HG02759 (cell line): ENCODE results near the gene GPR3.
"Not testable (repeated sequence)": the region's sequence is repeated elsewhere in the genome, so short reads cannot be mapped to it uniquely, and the experiment has no call there.

ENCODE experiments used
- ATAC-seq: cut with Tn5 transposase; IDR thresholded peaks from one replicate; pipeline ENCODE4 v1.9.1; 2021; ENCODE audit warnings: mild to moderate bottlenecking, moderate library complexity; ENCODE audit not compliant: unreplicated experiment

Gene GPR3

GRCh38 chr1:27377760-27378495 is 14.5 kb upstream of the GPR3 start:
- no peak for ATAC-seq

DNA sequence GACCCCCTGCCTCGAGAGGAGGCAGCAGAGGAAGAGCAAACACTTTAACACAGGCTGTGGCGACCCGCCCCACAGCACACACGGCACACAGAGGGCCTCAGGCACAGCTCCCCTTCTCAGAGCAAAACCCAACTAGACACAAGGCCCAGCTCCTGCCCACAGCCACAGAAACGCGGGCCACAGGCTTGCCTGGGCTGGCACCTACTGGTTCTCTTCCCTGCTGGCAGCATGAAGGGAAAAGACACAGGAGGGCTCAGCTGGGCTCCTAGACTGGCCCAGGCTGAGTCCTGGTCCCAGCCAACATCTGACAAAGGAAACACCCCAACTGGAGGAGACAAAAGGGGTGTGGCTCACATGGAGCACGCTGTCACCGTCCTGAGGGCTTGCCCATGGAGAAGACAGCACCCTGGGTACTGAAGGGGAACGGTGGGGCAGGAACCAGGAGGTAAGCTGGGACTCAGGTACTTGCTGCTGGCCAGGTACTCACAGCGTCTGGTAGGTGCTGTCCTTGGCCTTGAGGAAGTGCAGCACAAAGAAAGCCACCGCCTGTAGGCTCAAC is 12.8 kb upstream of the GPR3 start:
- no peak for ATAC-seq

- no peak for ATAC-seq
Observed at GRCh38 chr1:27380224-27380623, 12.2 kb upstream of the GPR3 start.

GRCh38 chr1:27380766-27381733 is 11.4 kb upstream of the GPR3 start:
- ATAC-seq = no peak

DNA sequence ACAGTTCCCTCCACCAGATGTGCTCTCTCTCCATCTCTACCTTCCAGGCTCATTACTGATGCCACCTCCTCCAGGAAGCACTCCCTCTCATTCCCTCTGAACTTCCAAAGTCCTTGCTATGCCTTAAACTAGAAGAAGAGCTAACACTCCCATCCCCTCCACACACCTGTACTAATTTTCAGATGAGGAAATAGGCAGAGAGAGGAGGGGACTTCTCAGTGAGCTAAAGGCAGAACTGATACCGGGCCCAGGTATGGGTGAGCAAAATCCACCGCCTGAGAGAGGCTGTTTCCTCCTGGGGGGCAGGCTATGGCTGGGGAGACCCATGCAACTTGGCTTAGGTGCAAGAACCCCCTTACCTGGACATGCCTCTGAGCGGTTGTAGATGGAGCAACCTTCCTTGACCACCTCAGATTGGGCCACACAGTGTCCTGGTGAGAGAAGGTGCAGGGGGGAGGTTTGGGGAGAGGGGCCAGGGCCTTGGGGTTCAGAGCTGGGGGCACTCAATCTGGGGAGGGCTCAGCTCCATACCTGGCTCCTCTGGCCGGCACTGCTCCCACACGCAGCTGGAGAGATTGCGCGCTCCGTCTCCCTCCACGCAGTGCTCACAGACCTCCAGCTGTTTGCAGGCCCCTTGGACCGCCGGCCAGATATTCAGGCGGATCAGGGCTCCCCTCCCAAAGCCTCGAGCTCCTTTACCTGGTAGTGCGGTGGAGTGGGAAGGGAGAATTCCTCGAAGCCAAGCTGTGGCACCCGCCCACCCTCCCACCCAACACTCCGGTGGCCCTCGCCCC is 10.3 kb upstream of the GPR3 start:
- no peak for ATAC-seq

DNA sequence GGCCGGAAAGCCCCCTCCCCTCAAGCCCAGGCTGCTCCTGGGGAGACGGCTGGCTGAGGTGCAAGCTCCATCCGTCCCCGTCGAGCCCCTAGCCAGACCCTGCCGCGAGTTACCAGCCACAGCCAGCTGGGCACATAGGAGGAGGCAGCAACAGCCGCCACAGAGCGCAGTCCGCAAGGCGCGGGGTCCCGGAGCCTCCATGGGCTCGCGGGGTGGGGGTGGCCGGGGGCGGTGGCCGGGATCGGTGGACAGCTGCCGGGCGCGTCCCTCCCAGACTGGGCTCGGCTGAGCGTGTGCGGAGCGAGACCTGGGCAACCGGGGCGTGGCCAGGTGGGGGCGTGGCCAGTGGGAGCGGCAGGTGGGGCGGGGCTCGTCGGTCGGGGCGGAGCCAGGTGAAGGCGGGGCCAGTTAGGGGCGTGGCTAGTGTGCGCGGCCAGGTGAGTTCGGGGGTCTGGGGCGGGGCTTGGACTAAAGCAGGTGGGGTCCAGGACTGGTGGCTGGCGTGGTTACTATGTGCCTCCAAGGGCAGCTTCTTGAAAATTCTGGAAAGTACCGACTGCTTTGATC is 9.3 kb upstream of the GPR3 start, which contains the start of gene CD164L2:
TSS of gene CD164L2 (minus strand) at position 295 of the 567 bp plus-strand sequence. CDS start at position 201, 94 bp downstream.
- ATAC-seq = no peak

- no peak for ATAC-seq
Observed at GRCh38 chr1:27383661-27384060, 8.8 kb upstream of the GPR3 start.

GRCh38 chr1:27384797-27385196 is 7.6 kb upstream of the GPR3 start:
- ATAC-seq = not testable (repeated sequence)

- no peak for ATAC-seq
Observed at GRCh38 chr1:27388337-27389005, 4.0 kb upstream of the GPR3 start.

DNA sequence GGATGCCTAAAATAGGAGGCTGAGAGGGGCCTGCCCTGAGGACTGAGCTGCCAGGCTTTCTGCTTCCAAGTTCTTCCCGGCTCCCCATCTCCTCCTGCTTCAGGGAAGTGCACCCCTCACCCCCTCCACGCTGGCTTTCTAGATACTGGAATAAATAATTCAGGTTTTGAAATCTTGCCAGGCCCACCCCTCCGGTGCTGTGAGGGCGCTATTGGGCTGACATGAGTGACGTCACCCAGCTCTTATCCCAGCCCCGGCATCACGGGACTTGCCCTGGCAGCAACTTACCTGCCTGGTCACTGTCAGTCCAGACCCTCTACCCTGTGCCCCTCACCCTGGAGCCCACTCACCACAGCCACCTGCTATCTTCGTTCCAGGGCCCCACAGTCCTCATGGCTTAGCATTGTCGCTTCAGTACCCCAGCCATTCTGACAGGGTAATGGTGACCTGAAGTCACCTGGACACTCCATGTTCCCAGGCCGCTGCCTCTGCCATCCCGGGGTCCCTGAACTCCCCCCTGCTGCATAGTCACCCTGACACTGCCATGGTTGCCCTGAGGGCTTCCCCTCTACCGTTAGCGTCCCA is 819 bp upstream of the GPR3 start:
- ATAC-seq = no peak

DNA sequence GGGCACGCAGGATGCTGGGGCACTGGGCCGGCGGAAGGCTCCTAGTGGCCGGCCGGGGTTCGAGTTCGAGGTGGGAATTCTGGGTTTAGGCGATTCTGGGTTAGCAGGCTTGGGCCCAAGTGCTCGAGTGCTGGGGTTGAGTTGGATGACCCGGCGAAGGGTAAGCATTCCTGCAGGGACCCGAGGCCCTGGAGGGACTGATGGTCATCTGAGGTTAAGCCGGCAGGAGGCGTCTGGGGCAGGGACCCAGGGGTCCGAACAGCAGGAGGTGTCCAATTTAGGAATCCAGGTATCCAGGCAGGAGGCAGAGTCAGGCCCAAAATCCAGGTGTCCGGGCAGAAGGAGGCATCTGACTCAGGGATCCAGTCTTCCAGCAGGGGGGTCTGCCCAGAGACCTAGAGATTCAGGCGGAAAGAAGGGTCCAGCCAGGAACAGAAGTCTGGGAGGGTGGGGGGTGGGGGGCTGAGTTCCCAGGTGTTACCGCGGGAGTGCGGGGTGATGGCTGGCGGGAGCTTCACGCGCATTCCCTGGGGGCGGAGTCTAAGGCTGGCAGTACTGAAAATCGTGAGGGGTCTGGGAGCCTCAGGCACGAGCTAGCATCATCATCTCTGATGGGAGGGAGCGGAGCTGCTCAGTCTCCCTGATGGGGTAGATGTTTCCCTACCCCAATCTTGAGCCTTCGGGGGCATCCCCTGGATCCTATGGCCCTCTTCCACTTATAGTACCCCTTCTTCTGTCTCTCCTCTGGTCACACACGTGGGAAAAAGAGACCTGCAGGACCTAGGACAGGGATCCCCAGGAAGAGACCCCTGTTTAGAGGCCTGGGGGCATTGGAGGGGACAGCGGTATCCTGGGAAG is 585 bp downstream of the GPR3 start:
- no peak for ATAC-seq

DNA sequence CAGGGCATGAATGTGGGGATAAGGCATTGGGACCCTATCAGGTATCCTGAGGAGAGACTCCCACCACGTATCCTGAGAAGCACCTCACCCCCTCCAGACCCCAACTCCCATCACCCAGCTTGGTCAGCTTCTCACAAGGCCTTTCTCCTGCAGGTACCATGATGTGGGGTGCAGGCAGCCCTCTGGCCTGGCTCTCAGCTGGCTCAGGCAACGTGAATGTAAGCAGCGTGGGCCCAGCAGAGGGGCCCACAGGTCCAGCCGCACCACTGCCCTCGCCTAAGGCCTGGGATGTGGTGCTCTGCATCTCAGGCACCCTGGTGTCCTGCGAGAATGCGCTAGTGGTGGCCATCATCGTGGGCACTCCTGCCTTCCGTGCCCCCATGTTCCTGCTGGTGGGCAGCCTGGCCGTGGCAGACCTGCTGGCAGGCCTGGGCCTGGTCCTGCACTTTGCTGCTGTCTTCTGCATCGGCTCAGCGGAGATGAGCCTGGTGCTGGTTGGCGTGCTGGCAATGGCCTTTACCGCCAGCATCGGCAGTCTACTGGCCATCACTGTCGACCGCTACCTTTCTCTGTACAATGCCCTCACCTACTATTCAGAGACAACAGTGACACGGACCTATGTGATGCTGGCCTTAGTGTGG is 1.3 kb downstream of the GPR3 start:
- no peak for ATAC-seq

DNA sequence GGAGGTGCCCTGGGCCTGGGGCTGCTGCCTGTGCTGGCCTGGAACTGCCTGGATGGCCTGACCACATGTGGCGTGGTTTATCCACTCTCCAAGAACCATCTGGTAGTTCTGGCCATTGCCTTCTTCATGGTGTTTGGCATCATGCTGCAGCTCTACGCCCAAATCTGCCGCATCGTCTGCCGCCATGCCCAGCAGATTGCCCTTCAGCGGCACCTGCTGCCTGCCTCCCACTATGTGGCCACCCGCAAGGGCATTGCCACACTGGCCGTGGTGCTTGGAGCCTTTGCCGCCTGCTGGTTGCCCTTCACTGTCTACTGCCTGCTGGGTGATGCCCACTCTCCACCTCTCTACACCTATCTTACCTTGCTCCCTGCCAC is 1.8 kb downstream of the GPR3 start:
- ATAC-seq = no peak

DNA sequence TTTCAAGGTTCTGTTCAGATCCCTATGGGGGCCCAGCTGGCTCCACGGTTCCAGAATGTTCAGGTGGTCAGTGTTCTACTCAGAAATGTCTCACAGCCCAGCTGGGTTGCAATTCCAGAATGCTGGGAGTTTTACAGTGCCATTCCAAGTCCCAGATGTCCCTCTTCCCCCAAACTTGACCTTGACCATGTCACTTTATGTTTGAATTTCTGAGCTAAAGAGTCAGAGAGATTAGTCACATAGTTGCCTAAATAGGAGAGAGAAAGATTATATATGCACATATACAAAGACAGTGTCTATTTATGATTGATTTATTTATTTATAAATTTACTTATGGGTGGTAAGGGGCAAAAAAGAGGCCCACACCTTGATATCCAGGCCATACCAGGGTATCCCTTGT is 2.5 kb downstream of the GPR3 start:
- no peak for ATAC-seq

- no peak for ATAC-seq
Observed at GRCh38 chr1:27395441-27396195, 3.2 kb downstream of the GPR3 start.

- no peak for ATAC-seq
Observed at GRCh38 chr1:27397110-27397509, 4.7 kb downstream of the GPR3 start.

DNA sequence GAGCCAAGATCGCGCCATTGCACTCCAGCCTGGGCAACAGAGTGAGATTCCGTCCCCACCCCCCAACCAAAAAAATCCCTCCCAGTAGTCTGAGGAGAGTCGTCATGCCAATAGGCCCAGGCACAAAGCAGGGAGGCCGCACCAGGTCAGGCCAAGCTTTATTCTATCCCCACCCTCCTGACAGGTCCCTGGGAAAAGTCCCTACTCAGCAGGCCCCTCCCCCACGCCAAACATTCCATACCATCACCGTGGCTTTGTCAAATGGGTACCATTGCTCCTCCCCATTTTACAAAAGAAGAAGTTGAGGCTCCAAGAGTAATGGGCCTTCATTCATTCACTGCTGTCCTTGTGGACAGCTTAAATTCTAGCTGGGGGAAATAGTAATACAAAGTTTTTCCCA is 5.3 kb downstream of the GPR3 start:
- no peak for ATAC-seq
